Measurements from ENCODE around the gene COA8.
"Not testable (repeated sequence)": the region's sequence is repeated elsewhere in the genome, so short reads cannot be mapped to it uniquely, and the experiment has no call there.

The COA8 gene

GRCh38 chr14:103525430-103526246 is 37.1 kb upstream of the COA8 start:
- not testable (repeated sequence) for DNase-seq (ENCODE audit: low read depth)

GRCh38 chr14:103526247-103526913 is 36.4 kb upstream of the COA8 start:
- DNase-seq (ENCODE audit: low read depth) = no peak

- no peak for DNase-seq (ENCODE audit: low read depth)
Measured at GRCh38 chr14:103526914-103527248, 35.9 kb upstream of the COA8 start.

- peak; percentile 73 for DNase-seq (ENCODE audit: low read depth)
Measured at GRCh38 chr14:103527408-103528145, 35.2 kb upstream of the COA8 start.

GRCh38 chr14:103528146-103528586 is 34.6 kb upstream of the COA8 start:
- no peak for DNase-seq (ENCODE audit: low read depth)

GRCh38 chr14:103528587-103529382 is 34.0 kb upstream of the COA8 start, which contains the start of gene TRMT61A:
Gene TRMT61A (plus strand): TSS chr14:103529196. CDS start chr14:103529979, 783 bp downstream.
- DNase-seq (ENCODE audit: low read depth) = peak; percentile 88

- DNase-seq (ENCODE audit: low read depth) = no peak
Measured at GRCh38 chr14:103529383-103530365, 33.1 kb upstream of the COA8 start.

GRCh38 chr14:103530390-103530789 is 32.4 kb upstream of the COA8 start:
- DNase-seq (ENCODE audit: low read depth) = no peak

- DNase-seq (ENCODE audit: low read depth) = no peak
Measured at GRCh38 chr14:103530831-103531230, 31.9 kb upstream of the COA8 start.

GRCh38 chr14:103531421-103532215 is 31.1 kb upstream of the COA8 start:
- no peak for DNase-seq (ENCODE audit: low read depth)

GRCh38 chr14:103532216-103533136 is 30.3 kb upstream of the COA8 start:
- no peak for DNase-seq (ENCODE audit: low read depth)

GRCh38 chr14:103533137-103533998 is 29.4 kb upstream of the COA8 start:
- no peak for DNase-seq (ENCODE audit: low read depth)

- DNase-seq (ENCODE audit: low read depth) = no peak
Measured at GRCh38 chr14:103533999-103534575, 28.7 kb upstream of the COA8 start.

- no peak for DNase-seq (ENCODE audit: low read depth)
Measured at GRCh38 chr14:103534576-103535061, 28.1 kb upstream of the COA8 start.

- no peak for DNase-seq (ENCODE audit: low read depth)
Measured at GRCh38 chr14:103535081-103535890, 27.5 kb upstream of the COA8 start.

GRCh38 chr14:103535891-103536565 is 26.7 kb upstream of the COA8 start:
- no peak for DNase-seq (ENCODE audit: low read depth)
